ENCODE measurements around the gene HOXB8.

- TF ChIP-seq CTCF (IDR thresholded peaks at IDR 0.05; ENCODE audit: extremely low read depth in 1 of 2, insufficient read depth in 1 of 2, low read depth in 1 of 2, low read length in 2 of 2) = no peak
- no peak for TF ChIP-seq POLR2A (IDR thresholded peaks at IDR 0.05; ENCODE audit: low read depth, low read length)
- TF ChIP-seq POLR2AphosphoS5 (IDR thresholded peaks at IDR 0.05; ENCODE audit: insufficient read depth, low read depth, low read length) = no peak
- TF ChIP-seq GATA2 (IDR thresholded peaks at IDR 0.05; ENCODE audit: insufficient read depth, insufficient read length, low read depth, low read length) = no peak
- TF ChIP-seq, protein P1, sequence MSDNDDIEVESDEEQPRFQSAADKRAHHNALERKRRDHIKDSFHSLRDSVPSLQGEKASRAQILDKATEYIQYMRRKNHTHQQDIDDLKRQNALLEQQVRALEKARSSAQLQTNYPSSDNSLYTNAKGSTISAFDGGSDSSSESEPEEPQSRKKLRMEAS (IDR thresholded peaks at IDR 0.05; ENCODE audit: insufficient read depth, insufficient read length) = no peak
- TF ChIP-seq JUN (IDR thresholded peaks at IDR 0.05; ENCODE audit: borderline replicate concordance, insufficient read depth, insufficient read length, low read depth) = no peak
- no peak for TF ChIP-seq EZH2 (IDR thresholded peaks at IDR 0.05; ENCODE audit: borderline replicate concordance, low read depth, low read length, severe bottlenecking)
- TF ChIP-seq FOS (IDR thresholded peaks at IDR 0.05; ENCODE audit: borderline replicate concordance, insufficient read depth, low read length) = no peak
- no peak for TF ChIP-seq MYC (IDR thresholded peaks at IDR 0.05; ENCODE audit: low read depth, low read length)
Observed at GRCh38 chr17:48633266-48633677, 18.2 kb upstream of the HOXB8 start.
